ENCODE results near the gene ZMYND8.

- TF ChIP-seq GATA3 (IDR thresholded peaks at IDR 0.05; ENCODE audit: low read depth, low read length), result no peak
- TF ChIP-seq GATA2 (IDR thresholded peaks at IDR 0.05; ENCODE audit: low read depth, low read length), result no peak
Measured at GRCh38 chr20:47352332-47353238, 3.9 kb downstream of the ZMYND8 start.

Measured in SH-SY5Y (cell line).